GM19397 (cell line): ENCODE results near the gene PCNX2.

Source experiments
- ATAC-seq: cut with Tn5 transposase; IDR thresholded peaks from one replicate; pipeline ENCODE4 v1.9.1; 2021; ENCODE audit warnings: mild to moderate bottlenecking, moderate library complexity; ENCODE audit not compliant: unreplicated experiment

PCNX2 gene

GRCh38 chr1:233079574-233079973 lies 216.0 kb downstream of the PCNX2 start:
- ATAC-seq = no peak

- no peak for ATAC-seq
Measured at GRCh38 chr1:233078396-233078795, 217.1 kb downstream of the PCNX2 start.

GRCh38 chr1:233075915-233076295 lies 219.6 kb downstream of the PCNX2 start:
- ATAC-seq = no peak

GRCh38 chr1:233066087-233066486 lies 229.4 kb downstream of the PCNX2 start:
- no peak for ATAC-seq

GRCh38 chr1:233065685-233066084 lies 229.8 kb downstream of the PCNX2 start:
- no peak for ATAC-seq

GRCh38 chr1:233064988-233065387 lies 230.5 kb downstream of the PCNX2 start:
- no peak for ATAC-seq

- no peak for ATAC-seq
Measured at GRCh38 chr1:233063462-233063861, 232.1 kb downstream of the PCNX2 start.

- ATAC-seq = no peak
Measured at GRCh38 chr1:233061265-233061664, 234.3 kb downstream of the PCNX2 start.

- no peak for ATAC-seq
Measured at GRCh38 chr1:233060461-233060994, 235.0 kb downstream of the PCNX2 start.

- no peak for ATAC-seq
Measured at GRCh38 chr1:233057836-233058235, 237.7 kb downstream of the PCNX2 start.

GRCh38 chr1:233055879-233056641 lies 239.5 kb downstream of the PCNX2 start:
- no peak for ATAC-seq

GRCh38 chr1:233045588-233045987 lies 249.9 kb downstream of the PCNX2 start:
- ATAC-seq = no peak

GRCh38 chr1:233042834-233043233 lies 252.7 kb downstream of the PCNX2 start:
- no peak for ATAC-seq

GRCh38 chr1:233040494-233040893 lies 255.0 kb downstream of the PCNX2 start:
- ATAC-seq = no peak

GRCh38 chr1:233038581-233038980 lies 256.9 kb downstream of the PCNX2 start:
- ATAC-seq = no peak

- ATAC-seq = no peak
Measured at GRCh38 chr1:233037843-233038242, 257.7 kb downstream of the PCNX2 start.

- no peak for ATAC-seq
Measured at GRCh38 chr1:233034836-233035235, 260.7 kb downstream of the PCNX2 start.

- ATAC-seq = no peak
Measured at GRCh38 chr1:233033361-233033760, 262.2 kb downstream of the PCNX2 start.

GRCh38 chr1:233032916-233033315 lies 262.6 kb downstream of the PCNX2 start:
- ATAC-seq = no peak

GRCh38 chr1:233031521-233031920 lies 264.0 kb downstream of the PCNX2 start:
- no peak for ATAC-seq

GRCh38 chr1:233027046-233027445 lies 268.5 kb downstream of the PCNX2 start:
- ATAC-seq = no peak

- no peak for ATAC-seq
Measured at GRCh38 chr1:233025567-233025966, 270.0 kb downstream of the PCNX2 start.

- no peak for ATAC-seq
Measured at GRCh38 chr1:233025157-233025556, 270.4 kb downstream of the PCNX2 start.
